WTC11 (cell line): Measurements from ENCODE around the gene SSU72.
"Not testable (repeated sequence)": the region's sequence is repeated elsewhere in the genome, so short reads cannot be mapped to it uniquely, and the experiment has no call there.

Experiments
- ESRRA ChIP-seq: sonication (generic); formaldehyde crosslinking; IDR thresholded peaks from 2 replicates; pipeline ENCODE4 v1.8.1; 2022; ENCODE audit warnings: mild to moderate bottlenecking, missing genetic modification reagents, borderline replicate concordance
- FOXK1 ChIP-seq: sonication (generic); formaldehyde crosslinking; IDR thresholded peaks from 2 replicates; pipeline ENCODE4 v1.8.0; 2022; ENCODE audit warnings: mild to moderate bottlenecking, moderate library complexity, missing genetic modification reagents
- GRHL2 ChIP-seq: fragments of 250-450 bp; sonication (Bioruptor Pico); IDR thresholded peaks from 2 replicates; pipeline ENCODE4 v1.8.0; 2022; ENCODE audit warnings: mild to moderate bottlenecking, moderate library complexity; ENCODE audit not compliant: insufficient replicate concordance, severe bottlenecking
- JUN ChIP-seq: sonication (generic); formaldehyde crosslinking; IDR thresholded peaks from 2 replicates; pipeline ENCODE4 v1.8.0; 2023; ENCODE audit warnings: mild to moderate bottlenecking, missing genetic modification reagents
- RELA ChIP-seq: sonication (generic); formaldehyde crosslinking; IDR thresholded peaks from 2 replicates; pipeline ENCODE4 v1.8.1; 2022; ENCODE audit warnings: missing genetic modification reagents, mild to moderate bottlenecking, borderline replicate concordance
- TF ChIP-seq, protein P1 (sequence below): sonication (generic); formaldehyde crosslinking; IDR thresholded peaks from 2 replicates; pipeline ENCODE4 v1.8.0; 2022; ENCODE audit warnings: mild to moderate bottlenecking, missing genetic modification reagents
- TF ChIP-seq, protein P2 (sequence below): fragments of 200-600 bp; IDR thresholded peaks from 2 replicates; pipeline ENCODE4 v1.8.0; 2022; ENCODE audit warnings: antibody characterized with exemption

DNA sequence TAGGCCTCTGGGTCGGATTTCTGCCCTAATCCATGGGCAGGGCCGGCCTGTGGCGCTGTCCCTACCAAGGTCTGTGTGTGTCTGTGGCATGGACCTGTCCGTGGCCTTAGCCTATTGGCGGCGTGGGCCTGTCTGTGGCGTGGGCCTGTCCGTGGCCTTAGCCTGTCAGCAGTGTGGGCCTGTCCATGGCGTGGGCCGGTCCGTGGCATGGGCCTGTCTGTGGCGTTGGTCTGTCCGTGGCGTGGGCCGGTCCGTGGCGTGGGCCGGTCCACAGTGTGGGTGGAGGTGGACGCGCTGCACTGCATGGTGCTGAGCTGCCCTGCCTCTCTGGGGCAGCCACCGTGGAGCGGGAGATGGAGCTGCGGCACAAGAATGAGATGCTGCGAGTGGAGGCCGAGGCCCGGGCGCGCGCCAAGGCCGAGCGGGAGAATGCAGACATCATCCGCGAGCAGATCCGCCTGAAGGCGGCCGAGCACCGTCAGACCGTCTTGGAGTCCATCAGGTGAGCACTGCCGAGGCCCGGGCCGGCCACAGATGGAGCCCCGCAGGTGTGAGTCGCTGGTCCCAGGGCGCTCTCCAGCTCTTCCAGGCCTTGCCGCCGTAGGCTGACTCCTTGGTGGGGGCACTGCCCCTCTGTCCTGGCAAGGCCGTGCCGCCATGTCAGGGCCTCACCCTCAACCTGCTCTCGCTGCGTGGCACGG, 54.7 kb downstream of the SSU72 start:
- not testable (repeated sequence) for TF ChIP-seq FOXK1 (CRISPR knock-in tag); JUN (CRISPR knock-in tag); ESRRA (CRISPR knock-in tag); GRHL2; RELA
- TF ChIP-seq, protein P1, sequence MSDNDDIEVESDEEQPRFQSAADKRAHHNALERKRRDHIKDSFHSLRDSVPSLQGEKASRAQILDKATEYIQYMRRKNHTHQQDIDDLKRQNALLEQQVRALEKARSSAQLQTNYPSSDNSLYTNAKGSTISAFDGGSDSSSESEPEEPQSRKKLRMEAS: not testable (repeated sequence)
- TF ChIP-seq, protein P2, sequence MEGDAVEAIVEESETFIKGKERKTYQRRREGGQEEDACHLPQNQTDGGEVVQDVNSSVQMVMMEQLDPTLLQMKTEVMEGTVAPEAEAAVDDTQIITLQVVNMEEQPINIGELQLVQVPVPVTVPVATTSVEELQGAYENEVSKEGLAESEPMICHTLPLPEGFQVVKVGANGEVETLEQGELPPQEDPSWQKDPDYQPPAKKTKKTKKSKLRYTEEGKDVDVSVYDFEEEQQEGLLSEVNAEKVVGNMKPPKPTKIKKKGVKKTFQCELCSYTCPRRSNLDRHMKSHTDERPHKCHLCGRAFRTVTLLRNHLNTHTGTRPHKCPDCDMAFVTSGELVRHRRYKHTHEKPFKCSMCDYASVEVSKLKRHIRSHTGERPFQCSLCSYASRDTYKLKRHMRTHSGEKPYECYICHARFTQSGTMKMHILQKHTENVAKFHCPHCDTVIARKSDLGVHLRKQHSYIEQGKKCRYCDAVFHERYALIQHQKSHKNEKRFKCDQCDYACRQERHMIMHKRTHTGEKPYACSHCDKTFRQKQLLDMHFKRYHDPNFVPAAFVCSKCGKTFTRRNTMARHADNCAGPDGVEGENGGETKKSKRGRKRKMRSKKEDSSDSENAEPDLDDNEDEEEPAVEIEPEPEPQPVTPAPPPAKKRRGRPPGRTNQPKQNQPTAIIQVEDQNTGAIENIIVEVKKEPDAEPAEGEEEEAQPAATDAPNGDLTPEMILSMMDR: not testable (repeated sequence)
